Mesenchymal stem cell (in vitro differentiated cells and primary cell): ENCODE measurements around the gene C2CD2. TPM values are rescaled to one million over a fixed set of nuclear protein-coding genes. Genes with fewer than 3 reads are reported as not detected.

Experiments used
- small RNA-seq: library from polyadenylated mRNA; stranded (forward); fragments of <200 nt; extraction: miRNeasy Mini kit (QIAGEN cat#:217004); gene quantifications from one replicate; pipeline ENCODE3, GENCODE V24; 2013; ENCODE audit warnings: low read depth

C2CD2 gene

Small RNA genes lying within 50 kb of the gene (small RNA-seq; reads per million reads assigned to genes)
- gene RF00334, result not detected
